GM13976 (cell line): Measurements from ENCODE around the gene DOC2A.

Experiments
- DNase-seq: peaks from one replicate; pipeline ENCODE4 v3.0.0; 2012; ENCODE audit warnings: low spot score
- in situ Hi-C: fragments of 300-500 bp; cut with MboI; formaldehyde crosslinking; loops from one replicate; pipeline ENCODE4 v1.12.0; 2022; ENCODE audit warnings: low sequenced_read_pairs, mixed read lengths, inconsistent platforms; ENCODE audit not compliant: unreplicated experiment
- TF ChIP-seq, protein P1 (sequence below): IDR thresholded peaks from 2 replicates; pipeline ENCODE4 v1.5.1; 2012; ENCODE audit warnings: borderline replicate concordance, mild to moderate bottlenecking; ENCODE audit not compliant: insufficient read depth; ENCODE audit errors: extremely low read depth, missing control alignments, control extremely low read depth

Gene DOC2A

DNA sequence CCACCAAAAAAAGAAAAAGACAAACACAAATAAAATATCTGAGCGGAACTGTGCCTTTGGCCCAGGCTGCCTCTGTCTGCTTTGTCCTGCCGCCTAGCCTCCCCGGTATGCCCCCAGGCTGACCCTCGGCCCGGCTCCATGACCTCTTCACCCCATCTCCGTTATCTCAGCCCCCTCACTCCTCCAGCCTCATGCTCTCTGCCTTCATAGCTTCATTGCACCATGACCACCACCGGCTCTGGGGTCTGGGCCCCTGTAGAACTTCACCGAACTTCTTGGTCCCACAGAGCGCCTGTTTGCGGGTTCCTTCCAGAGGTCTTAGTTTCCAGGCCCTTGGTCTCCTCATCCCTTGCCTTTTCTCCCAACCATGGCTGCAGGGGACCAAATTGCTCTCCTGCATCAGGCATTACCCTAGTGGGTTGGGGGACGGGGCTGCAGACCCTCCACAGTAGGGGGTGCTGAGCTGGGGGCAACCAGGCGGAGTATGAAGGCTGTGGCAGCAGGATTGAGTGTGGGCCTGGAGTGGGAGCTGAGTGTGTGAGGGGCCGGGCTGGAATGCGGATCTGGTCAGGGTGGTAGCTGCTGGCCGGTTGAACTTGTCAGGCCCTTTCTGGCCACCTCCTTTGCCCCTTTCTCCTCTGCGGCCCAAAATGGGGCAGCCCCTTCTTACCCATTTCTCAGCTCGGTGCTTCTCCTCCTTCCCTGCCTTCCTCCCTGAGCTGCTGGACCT, 22.3 kb downstream of the DOC2A start:
- no peak for DNase-seq
- in situ Hi-C loops, result no loop called here

GRCh38 chr16:29987371-29988085, 23.3 kb downstream of the DOC2A start:
- TF ChIP-seq, protein P1, sequence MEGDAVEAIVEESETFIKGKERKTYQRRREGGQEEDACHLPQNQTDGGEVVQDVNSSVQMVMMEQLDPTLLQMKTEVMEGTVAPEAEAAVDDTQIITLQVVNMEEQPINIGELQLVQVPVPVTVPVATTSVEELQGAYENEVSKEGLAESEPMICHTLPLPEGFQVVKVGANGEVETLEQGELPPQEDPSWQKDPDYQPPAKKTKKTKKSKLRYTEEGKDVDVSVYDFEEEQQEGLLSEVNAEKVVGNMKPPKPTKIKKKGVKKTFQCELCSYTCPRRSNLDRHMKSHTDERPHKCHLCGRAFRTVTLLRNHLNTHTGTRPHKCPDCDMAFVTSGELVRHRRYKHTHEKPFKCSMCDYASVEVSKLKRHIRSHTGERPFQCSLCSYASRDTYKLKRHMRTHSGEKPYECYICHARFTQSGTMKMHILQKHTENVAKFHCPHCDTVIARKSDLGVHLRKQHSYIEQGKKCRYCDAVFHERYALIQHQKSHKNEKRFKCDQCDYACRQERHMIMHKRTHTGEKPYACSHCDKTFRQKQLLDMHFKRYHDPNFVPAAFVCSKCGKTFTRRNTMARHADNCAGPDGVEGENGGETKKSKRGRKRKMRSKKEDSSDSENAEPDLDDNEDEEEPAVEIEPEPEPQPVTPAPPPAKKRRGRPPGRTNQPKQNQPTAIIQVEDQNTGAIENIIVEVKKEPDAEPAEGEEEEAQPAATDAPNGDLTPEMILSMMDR, result no peak
- no peak for DNase-seq
- in situ Hi-C loops, result no loop called here

More for the DNA sequence above, 22.3 kb downstream of the DOC2A start:
- TF ChIP-seq, protein P1, result no peak

DNA sequence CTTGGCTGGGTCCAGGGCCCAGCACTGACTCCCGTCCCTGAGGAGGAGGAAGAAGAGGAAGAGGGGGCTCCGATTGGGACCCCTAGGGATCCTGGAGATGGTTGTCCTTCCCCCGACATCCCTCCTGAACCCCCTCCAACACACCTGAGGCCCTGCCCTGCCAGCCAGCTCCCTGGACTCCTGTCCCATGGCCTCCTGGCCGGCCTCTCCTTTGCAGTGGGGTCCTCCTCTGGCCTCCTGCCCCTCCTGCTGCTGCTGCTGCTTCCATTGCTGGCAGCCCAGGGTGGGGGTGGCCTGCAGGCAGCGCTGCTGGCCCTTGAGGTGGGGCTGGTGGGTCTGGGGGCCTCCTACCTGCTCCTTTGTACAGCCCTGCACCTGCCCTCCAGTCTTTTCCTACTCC, 23.9 kb downstream of the DOC2A start:
- DNase-seq, result no peak
- in situ Hi-C loops, result no loop called here
- TF ChIP-seq, protein P1, result no peak

GRCh38 chr16:29986231-29986630, 24.6 kb downstream of the DOC2A start:
- TF ChIP-seq, protein P1, result no peak
- in situ Hi-C loops, result no loop called here
- DNase-seq, result no peak

- DNase-seq, result no peak
- in situ Hi-C loops, result no loop called here
- TF ChIP-seq, protein P1, result no peak
These were observed 25.5 kb downstream of the DOC2A start for GRCh38 chr16:29985271-29985811.

DNA sequence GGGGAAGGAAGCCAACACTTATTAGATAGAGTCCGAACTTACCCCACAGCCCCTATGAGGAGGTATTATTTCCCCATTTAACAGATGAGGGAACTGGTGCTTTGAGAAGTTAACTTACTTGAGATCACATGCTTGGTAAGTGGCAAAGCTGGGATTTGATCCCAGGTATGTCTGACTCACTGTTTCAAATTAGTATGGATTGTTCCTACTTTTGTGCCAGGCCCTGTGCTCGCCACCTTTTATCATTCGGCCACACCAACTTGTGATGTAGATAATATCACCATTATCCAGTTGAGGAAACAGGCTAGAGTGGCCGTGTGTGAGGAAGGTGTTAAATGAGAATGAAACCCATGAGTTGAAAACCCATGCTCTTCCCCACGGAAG, 26.1 kb downstream of the DOC2A start:
- DNase-seq, result no peak
- in situ Hi-C loops, result no loop called here
- TF ChIP-seq, protein P1, result no peak
